Ureter (tissue), 1 donor: ENCODE results near the gene ABAT. TPM values are rescaled to one million over a fixed set of nuclear protein-coding genes. Genes with fewer than 3 reads are reported as not detected.
"Not testable (repeated sequence)": the region's sequence is repeated elsewhere in the genome, so short reads cannot be mapped to it uniquely, and the experiment has no call there.

Experiments
- DNase-seq: peaks from one replicate; pipeline ENCODE4 v3.0.0-alpha.2; 2020; ENCODE audit warnings: low spot score
- total RNA-seq: library from RNA; stranded (reverse); gene quantifications from one replicate; pipeline ENCODE4 v1.2.4, GENCODE V29; 2023
- donor health status: DM: yes; HTN: yes; CAD: no.

Gene ABAT
- total RNA-seq, 1 donor from 2014 or later, result 29.9 TPM

- no peak for DNase-seq
These were observed 111.0 kb downstream of the ABAT start for GRCh38 chr16:8785408-8785807.

GRCh38 chr16:8786316-8786715, 111.9 kb downstream of the ABAT start:
- DNase-seq, result not testable (repeated sequence)

- no peak for DNase-seq
These were observed 114.3 kb downstream of the ABAT start for GRCh38 chr16:8788578-8789172.

- no peak for DNase-seq
These were observed 120.7 kb downstream of the ABAT start for GRCh38 chr16:8795091-8795490.

GRCh38 chr16:8795818-8796217, 121.4 kb downstream of the ABAT start:
- no peak for DNase-seq

GRCh38 chr16:8796469-8797363, 122.3 kb downstream of the ABAT start:
- DNase-seq, result no peak

GRCh38 chr16:8797364-8798173, 123.2 kb downstream of the ABAT start, which contains the start of the genes PMM2 and TMEM186:
TSS of gene PMM2 (plus strand) at chr16:8797839. CDS start at chr16:8797883, 44 bp downstream.
TSS of gene TMEM186 (minus strand) at chr16:8797639. CDS start at chr16:8797614, 25 bp downstream.
- peak; percentile 97 for DNase-seq

GRCh38 chr16:8798174-8798527, 123.7 kb downstream of the ABAT start:
- no peak for DNase-seq

- no peak for DNase-seq
These were observed 124.2 kb downstream of the ABAT start for GRCh38 chr16:8798535-8799157.

GRCh38 chr16:8801701-8802100, 127.3 kb downstream of the ABAT start:
- DNase-seq, result no peak

- not testable (repeated sequence) for DNase-seq
These were observed 129.3 kb downstream of the ABAT start for GRCh38 chr16:8803733-8804132.

- no peak for DNase-seq
These were observed 129.9 kb downstream of the ABAT start for GRCh38 chr16:8804313-8804712.

GRCh38 chr16:8806272-8806983, 132.0 kb downstream of the ABAT start:
- no peak for DNase-seq

- no peak for DNase-seq
These were observed 132.8 kb downstream of the ABAT start for GRCh38 chr16:8807189-8807588.

- DNase-seq, result no peak
These were observed 133.6 kb downstream of the ABAT start for GRCh38 chr16:8808009-8808408.

GRCh38 chr16:8808613-8809353, 134.4 kb downstream of the ABAT start:
- DNase-seq, result no peak

GRCh38 chr16:8812162-8812843, 137.9 kb downstream of the ABAT start:
- DNase-seq, result no peak

GRCh38 chr16:8814095-8814806, 139.8 kb downstream of the ABAT start:
- no peak for DNase-seq
